Left renal pelvis (tissue), 4 donors: ENCODE measurements around the gene SUGCT. TPM values are rescaled to one million over a fixed set of nuclear protein-coding genes. Genes with fewer than 3 reads are reported as not detected.

Experiments
- DNase-seq, 4 donors: peaks; one replicate each; pipeline ENCODE4 v3.0.0-alpha.2; 2013; ENCODE audit warnings: low read depth in 4 of 4, low spot score in 3 of 4
- polyA plus RNA-seq, 4 donors: library from polyadenylated mRNA; unstranded; fragments of 120-200 nt; gene quantifications; one replicate each; pipeline ENCODE4 v1.2.1, GENCODE V29; 2013; ENCODE audit not compliant: insufficient read length in 4 of 4

The SUGCT gene
- polyA plus RNA-seq, 4 donors, result 2.2 to 15.5 (median 9.7) TPM

DNA sequence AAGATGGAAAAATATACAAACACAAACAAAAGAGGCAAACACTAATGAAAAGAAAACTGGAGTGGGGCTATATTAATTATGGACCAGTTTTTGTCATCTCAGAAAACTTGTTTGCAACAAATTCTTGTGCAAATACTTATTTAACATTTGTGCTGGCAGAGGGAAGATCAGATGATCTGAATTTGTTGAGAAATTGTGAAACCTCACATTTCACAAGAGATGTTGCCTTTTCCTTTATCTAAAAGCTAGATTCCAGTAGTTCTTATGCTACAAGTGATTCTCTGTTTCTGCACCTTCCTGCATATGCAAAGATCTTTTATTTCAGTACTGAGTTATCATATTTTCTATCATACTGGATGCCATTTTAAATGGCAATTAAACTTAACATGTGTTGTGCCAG lies 320.7 kb downstream of the SUGCT start:
- DNase-seq, result no peak

DNA sequence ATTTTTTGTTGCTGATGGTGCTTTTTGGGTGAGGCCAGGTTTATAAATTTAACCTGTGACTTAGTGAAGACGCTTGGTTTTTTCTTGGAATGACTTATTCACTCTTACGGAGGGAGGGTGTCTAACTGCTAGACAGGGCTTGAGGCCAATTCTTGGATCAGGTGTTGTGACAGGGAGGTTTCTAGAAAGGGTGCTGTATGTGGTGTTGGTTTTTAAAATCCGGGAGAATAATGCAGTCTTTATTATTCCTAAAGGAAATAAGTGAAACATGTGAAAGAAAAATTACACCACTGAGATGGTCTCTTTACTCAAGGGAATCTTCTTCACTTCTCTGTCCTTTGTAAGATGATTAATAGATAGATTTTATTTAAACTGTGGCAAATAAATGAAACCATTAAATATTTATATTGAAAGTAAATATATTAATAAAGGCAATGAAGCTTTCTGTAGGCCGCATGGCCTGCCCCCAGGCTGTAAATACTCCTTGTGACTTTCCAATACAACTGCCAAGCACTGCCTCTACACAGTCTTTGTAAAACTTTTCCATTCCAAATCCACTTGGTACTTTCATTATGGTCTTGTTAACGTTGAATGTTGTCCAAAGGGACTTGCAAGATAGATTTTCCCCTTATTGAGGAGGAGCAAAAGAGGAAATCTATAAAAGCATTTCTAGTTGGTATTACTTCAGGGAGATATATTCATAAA lies 323.1 kb downstream of the SUGCT start:
- no peak for DNase-seq

DNA sequence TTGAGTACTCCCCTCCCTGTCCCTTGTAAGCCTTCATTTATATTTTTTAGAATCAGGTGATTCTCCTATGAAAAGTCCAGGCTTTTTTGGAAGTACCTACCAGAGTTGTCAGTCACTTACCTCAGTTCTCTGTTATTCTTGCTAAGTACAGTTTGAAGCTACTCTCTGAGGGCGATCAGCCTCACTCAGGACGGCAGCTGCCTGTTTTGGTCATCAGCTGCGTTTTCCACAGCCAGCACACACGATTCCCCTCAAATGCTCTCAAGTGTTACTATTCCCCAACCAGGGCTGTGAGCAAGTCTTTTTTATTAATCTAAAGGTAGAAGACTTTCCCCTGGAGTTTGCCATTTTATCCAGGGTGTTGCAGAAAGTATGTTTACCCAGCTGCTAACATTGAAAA lies 328.6 kb downstream of the SUGCT start:
- no peak for DNase-seq

DNA sequence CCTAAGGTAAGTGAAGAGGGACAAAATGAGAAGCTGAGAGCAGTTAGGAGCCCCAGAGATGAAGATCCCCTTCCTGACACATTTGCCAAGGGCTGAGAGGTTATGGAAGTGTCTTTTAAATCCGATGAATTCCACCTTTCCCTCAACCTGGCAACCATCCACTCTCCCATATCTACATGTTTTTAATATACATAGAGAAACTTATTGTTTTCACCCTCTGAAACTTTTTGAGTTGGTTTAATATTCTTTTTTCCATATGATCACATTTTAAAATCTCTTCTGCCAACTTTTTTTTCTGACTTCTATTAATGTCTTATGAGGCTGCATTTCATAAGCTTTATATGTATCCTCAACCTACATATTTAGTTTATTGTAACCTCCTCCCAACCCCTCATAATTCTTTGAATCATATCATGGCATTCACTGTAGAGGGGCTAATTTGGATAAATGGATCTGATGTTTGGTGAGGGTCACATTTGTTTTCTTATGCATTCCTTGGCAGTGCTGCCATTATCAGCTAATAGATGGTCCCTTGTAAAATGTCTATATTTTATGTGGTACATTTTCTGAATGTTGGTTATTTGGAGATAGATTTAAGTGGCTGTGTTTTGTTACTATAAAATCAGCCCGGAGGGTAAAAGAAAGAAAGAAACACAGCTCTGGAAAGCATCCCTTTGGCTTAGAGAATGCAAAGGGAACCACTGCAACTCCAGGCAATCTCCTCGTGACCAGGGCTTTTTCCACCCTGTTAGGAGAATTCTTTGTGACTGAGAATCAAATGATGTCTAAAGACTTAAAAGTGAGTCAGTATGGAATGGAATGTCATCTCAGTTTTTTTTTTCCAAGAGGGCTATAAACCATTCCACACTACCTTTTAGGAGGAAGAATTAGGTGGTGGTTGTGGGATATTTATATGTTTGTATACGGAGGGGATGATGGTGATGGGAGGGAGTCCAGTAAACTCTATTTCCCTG lies 334.4 kb downstream of the SUGCT start:
- DNase-seq, result peak in 1 of 4 donors; percentile 19

DNA sequence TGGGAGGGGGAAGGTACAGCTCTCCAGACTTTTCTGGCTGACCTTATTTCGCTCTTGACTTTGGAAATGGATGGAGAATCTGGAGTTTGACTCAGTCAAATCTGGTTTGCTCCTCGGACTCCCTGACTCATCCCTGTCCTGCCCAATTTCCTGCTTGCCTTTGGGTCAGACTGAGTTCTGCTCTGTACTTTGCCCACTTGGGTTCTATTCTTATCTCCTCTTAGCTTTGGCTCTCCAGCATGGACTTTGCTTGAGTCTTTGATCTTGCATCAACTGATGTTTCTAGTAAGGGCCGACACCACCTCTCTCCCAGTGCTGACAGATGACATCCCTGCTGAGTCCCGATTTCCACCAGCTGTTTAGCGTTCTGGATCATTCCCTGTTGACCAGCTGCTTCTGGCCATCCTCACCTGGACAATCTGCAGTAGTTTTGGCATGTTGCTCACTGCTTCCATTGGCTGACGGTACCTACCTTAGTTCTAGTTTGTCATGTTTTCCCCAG lies 335.3 kb downstream of the SUGCT start:
- no peak for DNase-seq

DNA sequence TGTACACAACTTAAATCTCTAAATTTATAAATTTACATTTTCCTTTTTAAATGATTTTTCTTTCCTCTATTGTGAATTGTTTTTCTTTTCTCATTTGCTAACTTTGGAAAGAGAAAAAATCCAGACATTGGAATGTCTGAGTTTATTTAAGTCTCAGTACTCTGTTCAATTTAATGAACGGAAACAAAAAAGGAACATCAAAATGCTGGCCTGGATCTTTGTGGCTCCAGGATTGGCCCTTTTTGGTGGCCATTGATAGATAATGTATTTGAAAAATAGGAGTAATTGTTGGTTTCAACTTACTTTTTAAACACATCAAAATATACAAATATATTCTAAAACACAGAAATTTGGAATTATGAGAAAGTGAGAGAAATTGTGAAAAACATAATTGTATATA lies 336.0 kb downstream of the SUGCT start:
- DNase-seq, result no peak

DNA sequence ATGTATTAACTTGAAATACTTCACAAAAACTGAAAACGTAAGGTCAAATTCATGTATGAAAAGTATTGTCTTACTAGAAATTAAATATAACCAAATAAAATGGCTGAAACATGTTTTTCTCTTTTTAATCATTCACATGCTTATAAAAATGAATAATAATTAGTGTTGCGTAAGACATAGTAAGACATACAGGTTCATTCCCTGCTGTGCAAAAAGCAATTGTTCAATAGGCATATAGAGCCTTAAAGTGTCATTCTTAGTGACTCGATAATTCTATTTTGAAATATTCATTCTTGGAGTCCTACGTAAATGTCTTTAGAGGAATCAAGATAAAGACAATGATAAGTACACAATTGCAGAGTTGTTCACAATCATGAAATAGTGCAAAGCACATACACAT lies 337.1 kb downstream of the SUGCT start:
- DNase-seq, result no peak

DNA sequence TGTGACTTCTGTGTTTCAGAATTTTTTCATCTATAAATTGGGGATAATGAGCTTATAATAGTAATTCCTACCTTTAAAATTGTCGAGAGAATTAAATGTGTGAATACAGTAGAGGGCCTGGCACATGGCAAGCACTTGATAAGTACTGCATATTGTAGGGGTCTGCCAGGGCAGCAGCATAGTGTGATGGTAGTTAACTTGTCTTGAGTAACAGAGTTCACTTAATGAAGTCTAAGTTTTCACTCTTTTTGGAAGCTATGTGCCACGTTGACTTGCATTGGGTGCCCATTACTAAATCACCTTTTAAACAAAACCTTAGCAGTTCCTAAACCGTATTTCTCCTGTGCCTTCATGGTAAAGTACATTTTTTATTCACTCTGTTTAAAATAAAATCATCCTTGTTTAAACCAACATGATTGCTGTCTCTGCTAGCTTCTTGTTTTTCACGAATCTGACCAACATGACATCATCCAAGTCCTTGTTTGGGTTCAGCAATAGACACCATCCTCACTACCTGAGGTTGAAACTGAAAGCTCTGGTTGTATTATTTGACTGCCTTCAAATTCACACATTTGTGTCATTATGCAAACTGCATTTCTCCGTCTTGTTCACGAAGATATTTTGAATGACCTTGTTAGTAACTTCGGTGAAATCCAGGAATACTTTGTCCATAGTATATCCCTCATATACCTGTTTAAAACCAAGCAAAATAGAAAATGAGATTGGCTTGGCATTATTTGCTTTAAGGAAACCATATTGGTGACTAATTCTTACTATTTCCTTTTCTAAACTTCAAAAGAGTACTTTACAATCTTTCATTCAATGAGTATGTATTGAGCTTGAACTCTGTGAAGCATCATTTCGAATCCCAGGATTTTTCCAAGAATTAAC lies 340.2 kb downstream of the SUGCT start:
- DNase-seq, result no peak

DNA sequence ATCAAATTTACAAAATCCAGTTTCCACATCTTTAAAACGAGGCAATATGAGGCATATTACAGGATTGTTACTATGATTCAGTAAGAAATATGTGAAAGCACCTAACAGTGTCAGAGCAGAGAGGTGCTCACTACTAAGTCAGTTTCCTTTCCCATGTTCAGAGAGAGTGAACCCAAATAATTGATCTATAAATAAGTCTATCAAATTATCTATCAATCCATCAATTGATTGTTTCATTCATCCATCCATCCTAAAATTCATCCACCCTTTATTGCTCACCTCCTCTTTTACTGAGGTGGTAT lies 340.8 kb downstream of the SUGCT start:
- DNase-seq, result no peak

DNA sequence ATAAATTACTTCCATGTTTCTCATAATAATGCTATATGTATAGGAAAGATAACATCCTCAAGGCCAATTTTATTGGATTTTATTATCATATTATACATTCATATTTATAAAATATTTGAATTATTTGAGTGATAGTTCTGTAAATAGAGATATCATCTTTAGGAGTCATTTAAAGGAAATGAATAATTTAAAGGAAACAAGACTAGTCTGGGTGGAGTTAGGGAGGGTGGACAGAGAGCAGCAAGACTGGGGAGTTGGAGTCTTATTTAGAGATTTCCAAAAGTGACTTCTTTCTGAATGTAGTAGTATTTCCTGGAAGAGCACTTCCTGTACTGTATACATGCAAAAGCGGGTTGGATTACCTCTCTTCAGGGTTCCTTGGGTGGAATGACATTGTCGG lies 342.3 kb downstream of the SUGCT start:
- no peak for DNase-seq

DNA sequence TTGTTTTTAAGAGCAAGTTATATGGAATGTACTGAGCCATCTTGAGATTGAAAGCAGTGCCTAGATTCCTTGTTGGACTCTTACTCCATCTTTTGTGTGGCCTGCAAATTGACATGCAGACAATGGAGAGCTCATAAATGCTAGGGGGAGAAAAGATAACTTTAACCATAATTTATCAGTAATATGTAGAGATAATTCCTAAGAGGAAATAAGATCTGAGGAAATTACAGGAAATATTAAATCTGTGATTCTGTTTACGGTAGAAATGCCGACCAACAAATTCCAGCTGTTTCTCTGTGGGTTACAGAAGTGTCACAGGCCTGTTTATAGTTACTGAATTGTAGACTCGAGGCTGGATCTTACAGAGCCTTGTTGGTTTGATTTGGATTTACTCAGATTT lies 348.0 kb downstream of the SUGCT start:
- peak in 1 of 4 donors; percentile 35 for DNase-seq

DNA sequence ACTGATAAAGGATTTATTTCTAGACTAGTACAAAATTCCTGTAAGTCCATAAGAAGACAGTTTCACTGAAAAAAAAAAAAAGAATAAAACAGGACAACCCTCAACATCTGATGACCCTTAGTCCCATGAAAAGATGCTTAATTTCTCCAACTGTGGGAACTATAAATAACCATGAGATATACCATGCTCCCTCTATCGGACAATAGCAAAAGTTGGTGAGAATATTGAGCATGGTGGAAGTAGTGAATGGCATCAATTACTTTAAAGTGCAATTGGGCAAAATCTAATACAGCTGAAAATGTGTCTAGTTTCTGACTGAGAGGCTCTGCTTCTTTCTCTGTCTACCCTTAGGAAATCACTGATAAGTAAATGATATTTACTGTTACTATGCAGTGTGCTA lies 348.8 kb downstream of the SUGCT start:
- no peak for DNase-seq

DNA sequence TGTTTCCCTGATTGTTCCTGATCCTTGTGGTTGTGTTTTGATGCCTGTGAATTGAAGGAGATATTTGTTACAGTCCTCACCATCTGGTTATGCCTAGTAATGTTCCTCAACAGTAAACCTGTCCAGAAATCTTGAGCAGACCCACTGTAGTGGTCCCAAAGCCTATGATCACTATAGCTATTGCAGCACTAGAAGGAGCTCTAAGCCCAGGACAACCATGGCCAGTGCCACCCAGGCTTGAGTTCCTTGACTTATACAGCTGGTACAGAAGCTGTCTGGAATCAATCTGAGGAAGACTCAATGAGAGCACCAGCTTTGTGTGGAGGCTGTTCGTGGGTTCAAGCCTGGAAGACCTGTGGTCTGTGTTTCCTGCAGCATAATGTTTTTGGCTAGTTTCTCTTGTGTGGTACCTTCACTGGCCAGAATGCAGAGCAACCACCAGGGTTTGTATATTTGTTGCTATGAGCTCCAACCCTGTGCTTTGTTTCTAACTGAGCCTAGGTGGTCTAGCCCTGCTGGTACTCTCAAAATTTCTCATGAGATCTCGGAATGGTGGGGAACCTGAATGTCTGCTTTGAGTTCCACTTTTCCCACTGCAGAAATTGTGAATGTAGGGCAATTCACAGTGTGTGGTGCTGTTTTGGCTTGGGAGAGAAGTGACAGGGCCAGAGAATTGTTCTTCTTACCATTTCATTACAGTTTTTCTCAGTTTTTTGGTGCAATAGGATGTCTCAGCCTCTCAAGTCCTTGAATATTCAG lies 355.2 kb downstream of the SUGCT start:
- DNase-seq, result no peak

DNA sequence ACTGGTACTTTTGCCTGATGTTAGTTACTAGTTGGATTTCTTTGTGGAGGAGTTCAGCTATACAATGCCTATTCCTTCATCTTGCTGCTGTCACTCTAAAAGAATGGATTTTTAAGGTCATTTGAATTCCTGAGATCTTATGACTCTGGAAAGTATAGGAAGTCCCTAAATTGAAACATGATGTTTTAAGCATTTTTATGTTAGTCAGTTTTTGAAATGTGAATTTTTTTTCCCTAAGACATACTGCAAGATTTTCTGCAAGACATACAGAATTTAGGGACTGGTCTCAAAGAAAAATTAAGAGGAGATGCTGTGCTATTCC lies 355.8 kb downstream of the SUGCT start:
- no peak for DNase-seq

DNA sequence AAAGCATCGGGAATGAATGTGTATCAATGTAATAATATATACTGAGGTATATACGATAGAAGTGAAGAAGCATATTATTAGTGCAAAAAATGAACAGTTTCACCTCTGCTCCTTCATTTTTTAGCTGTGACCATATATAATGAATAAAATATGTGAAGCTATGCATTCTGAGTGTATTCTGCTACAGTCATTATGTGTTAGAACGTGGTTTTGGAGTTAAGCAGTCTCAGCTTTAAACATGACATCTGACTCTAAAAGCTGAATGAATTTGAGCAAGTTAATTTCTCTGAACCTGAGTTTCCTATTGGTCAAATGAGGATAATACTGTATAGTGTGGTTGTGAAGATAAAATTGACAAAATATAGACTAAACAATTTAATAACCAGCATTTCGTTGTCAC lies 358.1 kb downstream of the SUGCT start:
- no peak for DNase-seq

DNA sequence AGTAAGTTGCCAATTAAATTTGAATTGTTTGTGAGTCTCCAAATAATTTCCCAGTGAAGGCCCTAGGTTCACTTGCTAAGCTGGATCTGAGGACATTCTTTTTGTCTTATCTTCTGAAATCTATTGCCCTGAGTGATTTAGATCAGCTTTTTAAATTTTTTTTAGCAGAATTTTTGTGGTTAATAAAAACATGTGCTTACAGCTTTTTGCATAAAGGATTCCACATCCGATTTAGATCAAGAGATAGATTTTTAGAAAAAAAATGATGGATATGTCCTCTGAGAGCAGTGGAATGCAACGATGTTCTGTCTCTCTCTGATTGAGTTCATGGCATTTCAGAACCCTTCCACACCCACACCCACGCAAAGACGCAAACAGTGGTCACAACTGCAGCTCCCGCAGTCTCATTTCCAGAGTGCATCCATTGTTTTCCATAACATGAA lies 358.8 kb downstream of the SUGCT start:
- DNase-seq, result no peak

DNA sequence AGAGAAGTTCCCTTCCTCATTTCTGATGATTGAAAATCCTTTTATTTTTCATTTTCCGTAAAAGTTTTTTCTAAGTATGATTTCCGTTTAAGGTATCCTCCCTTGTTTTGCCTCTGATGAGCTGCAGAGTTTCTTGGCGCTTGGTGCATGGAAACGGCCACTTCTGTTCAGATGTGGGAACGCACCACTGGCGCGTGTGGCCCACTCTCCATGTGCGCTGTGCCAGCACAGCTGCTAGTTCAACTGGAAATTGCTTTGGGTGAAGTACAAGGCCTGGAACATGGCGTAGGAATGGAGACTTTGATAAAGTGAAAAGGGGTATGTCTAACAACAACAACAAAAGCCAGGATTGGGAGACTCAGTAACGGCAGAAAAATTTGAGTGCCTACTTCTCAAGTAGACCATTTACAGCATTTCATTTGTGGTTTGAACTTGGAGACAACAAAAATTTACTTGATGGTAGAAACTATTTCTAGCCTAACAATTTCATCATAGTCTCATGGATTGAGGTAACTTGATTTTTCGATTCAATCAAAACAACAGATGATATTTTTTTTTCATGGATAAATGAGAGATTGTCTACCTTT lies 364.2 kb downstream of the SUGCT start:
- DNase-seq, result no peak

DNA sequence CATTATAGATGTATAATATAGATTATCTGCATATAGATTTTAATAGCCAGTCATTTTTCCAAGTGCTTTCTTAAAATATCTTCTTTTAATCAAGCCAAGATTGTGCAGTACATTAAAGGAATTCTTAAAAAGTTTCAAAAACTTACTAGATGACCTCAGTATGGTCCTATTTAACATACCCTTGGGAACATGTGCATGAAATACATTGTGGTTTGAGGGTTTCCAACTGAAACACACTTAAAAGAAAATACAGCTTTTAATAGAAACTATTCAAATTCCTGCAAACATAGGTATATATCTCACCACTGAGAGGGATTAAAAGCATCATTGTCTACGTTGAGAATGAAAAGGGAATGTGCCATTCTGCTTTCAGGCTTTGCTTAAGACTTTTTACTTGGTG lies 364.9 kb downstream of the SUGCT start:
- DNase-seq, result no peak

DNA sequence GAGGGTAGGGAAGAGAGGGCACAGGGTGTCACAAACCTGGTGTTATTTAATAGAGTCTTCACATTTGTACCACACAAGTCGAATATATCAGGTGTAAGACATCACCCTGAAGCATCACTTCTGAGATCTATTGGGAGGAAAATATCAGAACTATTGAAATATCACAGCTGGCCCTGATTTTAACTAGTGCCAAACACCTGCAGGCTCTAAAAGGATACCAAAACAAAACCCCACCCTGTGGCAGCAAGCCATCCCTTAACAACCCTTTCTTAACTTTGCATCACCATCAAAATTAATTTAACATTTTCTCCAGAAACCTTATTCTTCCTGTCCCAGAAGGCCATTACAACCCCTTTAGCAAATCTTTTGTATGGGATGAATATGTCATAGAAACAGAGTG lies 365.4 kb downstream of the SUGCT start:
- DNase-seq, result no peak

DNA sequence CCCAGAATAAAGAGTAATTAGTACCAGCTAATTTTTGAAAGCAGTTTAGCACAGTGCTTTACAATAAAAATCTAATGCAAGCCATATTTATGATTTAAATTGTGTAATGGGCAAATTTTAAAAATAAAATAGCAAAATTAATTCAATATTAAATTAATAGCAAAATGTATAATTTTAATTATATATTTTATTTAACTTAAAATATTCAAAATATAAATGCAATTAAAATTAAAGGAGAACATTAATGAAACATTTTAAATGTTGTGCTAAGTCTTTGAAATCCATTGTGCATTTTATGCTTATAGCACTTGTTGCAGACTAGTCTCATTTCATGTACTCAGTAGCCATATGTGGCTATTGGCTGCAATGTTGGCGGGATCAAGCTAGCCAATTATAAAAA lies 367.6 kb downstream of the SUGCT start:
- no peak for DNase-seq
